IMR-90 (cell line): ENCODE data around the gene PAFAH1B1. TPM values are rescaled to one million over a fixed set of nuclear protein-coding genes. Genes with fewer than 3 reads are reported as not detected.

Source experiments
- ATAC-seq: fragments of 200-7000 bp; cut with Tn5 transposase; 2 replicates; pipeline ENCODE4 v1.9.1; 2020; ENCODE audit warnings: low read depth, mild to moderate bottlenecking, moderate library complexity
- BruUV-seq: library from RNA; stranded (reverse); fragments of 400-500 nt; replicated peaks from 2 replicates; lab custom pipeline; 2021; lab: Mats Ljungman, UMichigan
- CTCF ChIA-PET: fragments of 300-600 bp; formaldehyde crosslinking; extraction: SDS; loops from one replicate; lab custom pipeline; 2021; ENCODE audit warnings: antibody characterized with exemption; lab: Yijun Ruan, JAX
- POLR2A ChIA-PET: fragments of 300-600 bp; sonication (Branson Sonifier 250); formaldehyde crosslinking; loops from one replicate; lab custom pipeline; 2022; ENCODE audit warnings: antibody characterized with exemption; ENCODE audit not compliant: unreplicated experiment; lab: Charles Lee
- DNase-seq: peaks from one replicate; pipeline ENCODE4 v3.0.0; 2013
- H2AFZ ChIP-seq: replicated peaks from 2 replicates; pipeline ENCODE3; 2013; ENCODE audit warnings: low read length, mild to moderate bottlenecking; ENCODE audit not compliant: poor library complexity
- H2AK5ac ChIP-seq: 2 replicates; pipeline ENCODE4 v1.6.1; 2013; ENCODE audit warnings: low read depth, low read length, inconsistent platforms
- H2AK9ac ChIP-seq: replicated peaks from 2 replicates; pipeline ENCODE3; 2013; ENCODE audit warnings: mild to moderate bottlenecking, low read depth, low read length, moderate library complexity; ENCODE audit not compliant: poor library complexity
- H2BK120ac ChIP-seq: 2 replicates; pipeline ENCODE4 v1.6.1; 2013; ENCODE audit warnings: low read depth, low read length, inconsistent platforms
- H2BK15ac ChIP-seq: 3 replicates; pipeline ENCODE4 v1.6.1; 2013; ENCODE audit warnings: low read depth, low read length, inconsistent platforms
- H2BK20ac ChIP-seq: 2 replicates; pipeline ENCODE4 v1.6.1; 2013; ENCODE audit warnings: low read depth, mild to moderate bottlenecking, inconsistent platforms, low read length, moderate library complexity
- H2BK5ac ChIP-seq: 2 replicates; pipeline ENCODE4 v1.6.1; 2013; ENCODE audit warnings: mild to moderate bottlenecking, low read depth, low read length, inconsistent platforms; ENCODE audit not compliant: poor library complexity, severe bottlenecking
- H3K14ac ChIP-seq: replicated peaks from 2 replicates; pipeline ENCODE4 v1.6.1; 2013; ENCODE audit warnings: low read depth, low read length, inconsistent platforms
- H3K18ac ChIP-seq: 2 replicates; pipeline ENCODE4 v1.6.1; 2013; ENCODE audit warnings: low read depth, low read length, control low read depth
- H3K23ac ChIP-seq: 2 replicates; pipeline ENCODE4 v1.6.1; 2013; ENCODE audit warnings: low read depth, low read length, inconsistent platforms
- H3K27ac ChIP-seq: 2 replicates; pipeline ENCODE4 v1.5.1; 2013; ENCODE audit warnings: mild to moderate bottlenecking, control low read depth, low read length; ENCODE audit not compliant: insufficient read depth
- H3K27me3 ChIP-seq: 2 replicates; pipeline ENCODE4 v1.6.1; 2013; ENCODE audit warnings: low read length; ENCODE audit not compliant: control insufficient read depth, insufficient read depth
- H3K36me3 ChIP-seq: 2 replicates; pipeline ENCODE4 v1.6.1; 2013; ENCODE audit warnings: low read length, mixed read lengths; ENCODE audit not compliant: control insufficient read depth, insufficient read depth
- H3K4ac ChIP-seq: 2 replicates; pipeline ENCODE4 v1.6.1; 2013; ENCODE audit warnings: low read depth, low read length, inconsistent platforms
- H3K4me1 ChIP-seq: 2 replicates; pipeline ENCODE4 v1.6.1; 2013; ENCODE audit warnings: low read length, mixed read lengths; ENCODE audit not compliant: control insufficient read depth, insufficient read depth
- H3K4me2 ChIP-seq: 2 replicates; pipeline ENCODE4 v1.6.1; 2013; ENCODE audit warnings: low read depth, mild to moderate bottlenecking, control low read depth, low read length, moderate library complexity
- H3K4me3 ChIP-seq: 2 replicates; pipeline ENCODE4 v1.5.1; 2013; ENCODE audit warnings: low read depth, mild to moderate bottlenecking, control low read depth, low read length, moderate library complexity; ENCODE audit not compliant: insufficient read depth
- H3K56ac ChIP-seq: 2 replicates; pipeline ENCODE4 v1.6.1; 2013; ENCODE audit warnings: low read length, inconsistent platforms; ENCODE audit not compliant: insufficient read depth; ENCODE audit errors: extremely low read depth
- H3K79me1 ChIP-seq, 2 experiments: 2 replicates each; pipeline ENCODE4 v1.6.1; 2013; ENCODE audit warnings: low read length in 2 of 2, inconsistent platforms in 1 of 2, low read depth in 1 of 2
- H3K9ac ChIP-seq: 2 replicates; pipeline ENCODE4 v1.6.1; 2013; ENCODE audit warnings: low read depth, low read length, control low read depth
- H3K9me1 ChIP-seq: 2 replicates; pipeline ENCODE4 v1.6.1; 2013; ENCODE audit warnings: low read length, inconsistent platforms; ENCODE audit not compliant: insufficient read depth
- H3K9me3 ChIP-seq: 2 replicates; pipeline ENCODE4 v1.6.1; 2013; ENCODE audit warnings: low read length; ENCODE audit not compliant: control insufficient read depth, insufficient read depth
- H4K20me1 ChIP-seq: 2 replicates; pipeline ENCODE4 v1.6.1; 2013; ENCODE audit warnings: low read length, inconsistent platforms; ENCODE audit not compliant: insufficient read depth
- H4K5ac ChIP-seq: 2 replicates; pipeline ENCODE4 v1.6.1; 2013; ENCODE audit warnings: mild to moderate bottlenecking, low read depth, low read length, control low read depth
- H4K8ac ChIP-seq, 2 experiments: 2 replicates each; pipeline ENCODE4 v1.6.1; 2013; ENCODE audit warnings: low read depth in 2 of 2, low read length in 2 of 2, control low read depth in 1 of 2, inconsistent platforms in 1 of 2
- H4K91ac ChIP-seq: 2 replicates; pipeline ENCODE4 v1.6.1; 2013; ENCODE audit warnings: low read depth, low read length, inconsistent platforms; ENCODE audit not compliant: insufficient read depth
- BHLHE40 ChIP-seq: fragments of 150-350 bp; IDR thresholded peaks from 2 replicates; pipeline ENCODE4 v1.6.1; 2016; ENCODE audit warnings: mild to moderate bottlenecking, low read depth, low read length
- CEBPB ChIP-seq: IDR thresholded peaks from 2 replicates; pipeline ENCODE4 v1.6.1; 2012; ENCODE audit warnings: low read depth, low read length, improper control_type of control experiment
- CHD1 ChIP-seq: IDR thresholded peaks from 2 replicates; pipeline ENCODE4 v1.6.1; 2012; ENCODE audit warnings: low read depth, low read length, improper control_type of control experiment
- FOS ChIP-seq: fragments of 150-350 bp; IDR thresholded peaks from 2 replicates; pipeline ENCODE4 v1.6.1; 2016; ENCODE audit warnings: low read depth, low read length
- MAFK ChIP-seq: IDR thresholded peaks from 2 replicates; pipeline ENCODE4 v1.6.1; 2012; ENCODE audit warnings: low read depth, low read length, improper control_type of control experiment
- MAZ ChIP-seq: IDR thresholded peaks from 2 replicates; pipeline ENCODE4 v1.6.1; 2012; ENCODE audit warnings: low read depth, mild to moderate bottlenecking, low read length, improper control_type of control experiment, moderate library complexity, borderline replicate concordance
- MXI1 ChIP-seq: IDR thresholded peaks from 2 replicates; pipeline ENCODE4 v1.6.1; 2012; ENCODE audit warnings: low read depth, mild to moderate bottlenecking, low read length, moderate library complexity, borderline replicate concordance
- NFE2L2 ChIP-seq: fragments of 150-350 bp; IDR thresholded peaks from 2 replicates; pipeline ENCODE4 v1.6.1; 2016; ENCODE audit warnings: low read depth, mild to moderate bottlenecking, low read length
- POLR2A ChIP-seq: IDR thresholded peaks from 2 replicates; pipeline ENCODE4 v1.6.1; 2012; ENCODE audit warnings: mild to moderate bottlenecking, low read depth, low read length
- RCOR1 ChIP-seq: IDR thresholded peaks from 2 replicates; pipeline ENCODE4 v1.6.1; 2012; ENCODE audit warnings: mild to moderate bottlenecking, low read length, improper control_type of control experiment; ENCODE audit not compliant: insufficient replicate concordance
- RFX5 ChIP-seq: IDR thresholded peaks from 2 replicates; pipeline ENCODE4 v1.8.0; 2012; ENCODE audit warnings: low read depth, mild to moderate bottlenecking, low read length, moderate library complexity
- SMC3 ChIP-seq: fragments of 150-350 bp; IDR thresholded peaks from 2 replicates; pipeline ENCODE4 v1.6.1; 2016; ENCODE audit warnings: low read depth, mild to moderate bottlenecking, antibody characterized with exemption, low read length, moderate library complexity
- WGBS, 2 experiments: methylation state at CpG; one replicate each; pipeline versions ENCODE4 v1.1.5 to v1.1.7; 2013; ENCODE audit warnings: missing lambda C conversion rate in 2 of 2; ENCODE audit not compliant: insufficient read length in 1 of 2; ENCODE audit errors: extremely low coverage in 2 of 2; 5-methylcytosine and 5-hydroxymethylcytosine counted together
- dilution Hi-C: fragments of 300-500 bp; cut with HindIII; formaldehyde crosslinking; loops from one replicate; pipeline ENCODE4 v1.14.3; 2018; ENCODE audit warnings: low sequenced_read_pairs; ENCODE audit not compliant: unreplicated experiment
- in situ Hi-C: fragments of 300-500 bp; cut with MboI; formaldehyde crosslinking; loops from 3 replicates; pipeline ENCODE4 v1.14.3; 2019; ENCODE audit warnings: low sequenced_read_pairs, inconsistent platforms, mixed read lengths
- intact Hi-C: fragments of 100-400 bp; cut with micrococcal nuclease; formaldehyde crosslinking; loops from 2 replicates; pipeline ENCODE4 v1.10.0; 2022
- polyA plus RNA-seq, 3 experiments: library from polyadenylated mRNA; depleted of rRNA; stranded (reverse); fragments of >200 nt; gene quantifications; 2 replicates each; pipeline ENCODE4 v1.2.3, GENCODE V29; 2012; ENCODE audit warnings: low replicate concordance in 1 of 3
- total RNA-seq: library from RNA; depleted of rRNA; stranded (reverse); fragments of >200 nt; gene quantifications from 2 replicates; pipeline ENCODE4 v1.2.3, GENCODE V29; 2012
- TF ChIP-seq, protein P1 (sequence below): conservative IDR thresholded peaks from 2 replicates; pipeline ENCODE4 v1.5.1; 2012; ENCODE audit warnings: mild to moderate bottlenecking, low read depth, low read length, improper control_type of control experiment
- TF ChIP-seq, protein P2 (sequence below): fragments of 150-350 bp; IDR thresholded peaks from 2 replicates; pipeline ENCODE4 v1.6.1; 2017; ENCODE audit warnings: mild to moderate bottlenecking, antibody characterized with exemption, low read length, low read depth
- TF ChIP-seq, protein P3 (sequence below): fragments of 150-350 bp; IDR thresholded peaks from 2 replicates; pipeline ENCODE4 v1.6.1; 2016; ENCODE audit warnings: low read depth, mild to moderate bottlenecking, low read length, moderate library complexity, borderline replicate concordance

PAFAH1B1 gene
- total and polyA plus RNA-seq, 2 of the 4 experiments (the other 2 are of a cell fraction): 64.5 to 127 TPM

DNA sequence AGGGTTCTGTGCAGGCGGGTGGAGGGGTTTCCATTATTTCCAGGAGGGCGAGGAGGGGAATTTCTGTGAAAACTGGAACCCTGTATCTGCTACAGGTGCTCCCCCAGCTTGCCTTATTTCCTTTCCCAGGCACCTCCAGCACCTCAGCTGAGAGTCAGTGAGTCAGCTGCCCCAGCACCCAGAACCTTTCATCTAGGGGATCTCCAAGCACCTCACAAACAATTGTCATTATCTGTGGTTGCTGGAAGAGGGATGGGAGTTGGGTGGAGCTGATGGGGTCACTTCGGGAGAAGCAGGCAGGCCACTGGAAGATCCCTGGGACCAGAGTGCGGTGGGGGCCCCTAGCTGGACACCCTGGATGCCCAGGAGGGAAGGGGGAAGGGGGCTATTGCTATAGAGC, 128.1 kb downstream of the PAFAH1B1 start:
- no peak overlapping the region for H2BK5ac ChIP-seq
- no peak overlapping the region for H3K14ac ChIP-seq
- peaks cover 45% of the 10 kb centered on the region for H3K27me3 ChIP-seq
- no peaks in the 10 kb centered on the region for H4K20me1 ChIP-seq
- no peak overlapping the region for H2BK15ac ChIP-seq
- no peak overlapping the region for H3K23ac ChIP-seq
- no peaks in the 10 kb centered on the region for H3K79me1 ChIP-seq
- H3K4me3 ChIP-seq: no peak overlapping the region
- in situ Hi-C loops: no loop called here
- ChIA-PET POLR2A (no interaction called here), CTCF (no interaction called here)
- no peak overlapping the region for H4K91ac ChIP-seq
- no peak overlapping the region for H4K5ac ChIP-seq
- H2AK5ac ChIP-seq: no peak overlapping the region
- no peak overlapping the region for H2AK9ac ChIP-seq
- ATAC-seq (no peak), DNase-seq (no peak)
- no peak overlapping the region for H3K4ac ChIP-seq
- H2BK120ac ChIP-seq: no peak overlapping the region
- H3K4me2 ChIP-seq: no peak overlapping the region
- intact Hi-C loops: no loop called here
- H3K4me1 ChIP-seq: no peaks in the 10 kb centered on the region
- no peak overlapping the region for H2BK20ac ChIP-seq
- no CpG with 5 or more reads among the region's 4 CpGs for WGBS, 2 experiments
- no peak overlapping the region for H3K56ac ChIP-seq
- no peak overlapping the region for H2AFZ ChIP-seq
- H3K18ac ChIP-seq: no peak overlapping the region
- H4K8ac ChIP-seq: no peak overlapping the region
- no peak overlapping the region for H3K27ac ChIP-seq
- BruUV-seq: no TSS peak
- H3K9ac ChIP-seq: no peak overlapping the region
- H3K9me1 ChIP-seq: no peaks in the 10 kb centered on the region
- no peaks in the 10 kb centered on the region for H3K36me3 ChIP-seq
- dilution Hi-C loops: no loop called here
- H3K9me3 ChIP-seq: no peaks in the 10 kb centered on the region
- no peak for TF ChIP-seq CEBPB
- TF ChIP-seq, protein P1, sequence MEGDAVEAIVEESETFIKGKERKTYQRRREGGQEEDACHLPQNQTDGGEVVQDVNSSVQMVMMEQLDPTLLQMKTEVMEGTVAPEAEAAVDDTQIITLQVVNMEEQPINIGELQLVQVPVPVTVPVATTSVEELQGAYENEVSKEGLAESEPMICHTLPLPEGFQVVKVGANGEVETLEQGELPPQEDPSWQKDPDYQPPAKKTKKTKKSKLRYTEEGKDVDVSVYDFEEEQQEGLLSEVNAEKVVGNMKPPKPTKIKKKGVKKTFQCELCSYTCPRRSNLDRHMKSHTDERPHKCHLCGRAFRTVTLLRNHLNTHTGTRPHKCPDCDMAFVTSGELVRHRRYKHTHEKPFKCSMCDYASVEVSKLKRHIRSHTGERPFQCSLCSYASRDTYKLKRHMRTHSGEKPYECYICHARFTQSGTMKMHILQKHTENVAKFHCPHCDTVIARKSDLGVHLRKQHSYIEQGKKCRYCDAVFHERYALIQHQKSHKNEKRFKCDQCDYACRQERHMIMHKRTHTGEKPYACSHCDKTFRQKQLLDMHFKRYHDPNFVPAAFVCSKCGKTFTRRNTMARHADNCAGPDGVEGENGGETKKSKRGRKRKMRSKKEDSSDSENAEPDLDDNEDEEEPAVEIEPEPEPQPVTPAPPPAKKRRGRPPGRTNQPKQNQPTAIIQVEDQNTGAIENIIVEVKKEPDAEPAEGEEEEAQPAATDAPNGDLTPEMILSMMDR: no peak
- no peak for TF ChIP-seq NFE2L2
- TF ChIP-seq RCOR1: no peak
- TF ChIP-seq RFX5: no peak
- no peak for TF ChIP-seq MAFK
- no peak for TF ChIP-seq MXI1
- no peak for TF ChIP-seq BHLHE40
- no peak for TF ChIP-seq FOS
- no peak for TF ChIP-seq MAZ
- TF ChIP-seq, protein P2, sequence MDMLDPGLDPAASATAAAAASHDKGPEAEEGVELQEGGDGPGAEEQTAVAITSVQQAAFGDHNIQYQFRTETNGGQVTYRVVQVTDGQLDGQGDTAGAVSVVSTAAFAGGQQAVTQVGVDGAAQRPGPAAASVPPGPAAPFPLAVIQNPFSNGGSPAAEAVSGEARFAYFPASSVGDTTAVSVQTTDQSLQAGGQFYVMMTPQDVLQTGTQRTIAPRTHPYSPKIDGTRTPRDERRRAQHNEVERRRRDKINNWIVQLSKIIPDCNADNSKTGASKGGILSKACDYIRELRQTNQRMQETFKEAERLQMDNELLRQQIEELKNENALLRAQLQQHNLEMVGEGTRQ: no peak
- TF ChIP-seq, protein P3, sequence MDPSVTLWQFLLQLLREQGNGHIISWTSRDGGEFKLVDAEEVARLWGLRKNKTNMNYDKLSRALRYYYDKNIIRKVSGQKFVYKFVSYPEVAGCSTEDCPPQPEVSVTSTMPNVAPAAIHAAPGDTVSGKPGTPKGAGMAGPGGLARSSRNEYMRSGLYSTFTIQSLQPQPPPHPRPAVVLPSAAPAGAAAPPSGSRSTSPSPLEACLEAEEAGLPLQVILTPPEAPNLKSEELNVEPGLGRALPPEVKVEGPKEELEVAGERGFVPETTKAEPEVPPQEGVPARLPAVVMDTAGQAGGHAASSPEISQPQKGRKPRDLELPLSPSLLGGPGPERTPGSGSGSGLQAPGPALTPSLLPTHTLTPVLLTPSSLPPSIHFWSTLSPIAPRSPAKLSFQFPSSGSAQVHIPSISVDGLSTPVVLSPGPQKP: no peak
- TF ChIP-seq SMC3: no peak
- TF ChIP-seq CHD1: no peak
- TF ChIP-seq POLR2A: no peak
